Osteocyte (in vitro differentiated cells): Measurements from ENCODE around the gene TENM3. TPM values are rescaled to one million over a fixed set of nuclear protein-coding genes. Genes with fewer than 3 reads are reported as not detected.
"Not testable (repeated sequence)": the region's sequence is repeated elsewhere in the genome, so short reads cannot be mapped to it uniquely, and the experiment has no call there.

Source experiments
- DNase-seq: peaks from one replicate; pipeline ENCODE4 v3.0.0; 2021; ENCODE audit warnings: mixed read lengths; ENCODE audit not compliant: unreplicated experiment; ENCODE audit errors: extremely low spot score
- H3K27ac Mint-ChIP-seq: one replicate; pipeline ENCODE4 v1.8.0; 2021; ENCODE audit warnings: mild to moderate bottlenecking, mixed read lengths; ENCODE audit not compliant: unreplicated experiment
- H3K27me3 Mint-ChIP-seq: one replicate; pipeline ENCODE4 v1.8.0; 2021; ENCODE audit warnings: mixed read lengths; ENCODE audit not compliant: unreplicated experiment
- H3K36me3 Mint-ChIP-seq: one replicate; pipeline ENCODE4 v1.8.0; 2021; ENCODE audit warnings: mixed read lengths; ENCODE audit not compliant: unreplicated experiment
- H3K4me1 Mint-ChIP-seq: one replicate; pipeline ENCODE4 v1.8.0; 2021; ENCODE audit warnings: mixed read lengths; ENCODE audit not compliant: unreplicated experiment
- H3K4me3 Mint-ChIP-seq: one replicate; pipeline ENCODE4 v1.8.0; 2021; ENCODE audit warnings: mild to moderate bottlenecking, moderate library complexity, mixed read lengths; ENCODE audit not compliant: unreplicated experiment
- H3K9me3 Mint-ChIP-seq: one replicate; pipeline ENCODE4 v1.8.0; 2021; ENCODE audit warnings: mixed read lengths; ENCODE audit not compliant: unreplicated experiment
- total RNA-seq: library from RNA; stranded (reverse); gene quantifications from 2 replicates; pipeline ENCODE4 v1.2.1, GENCODE V29; 2021
- TF ChIP-seq, protein P1 (sequence below): fragments of 200-600 bp; sonication (generic); IDR thresholded peaks from 2 replicates; pipeline ENCODE4 v1.5.0; 2021; ENCODE audit warnings: antibody characterized with exemption, mild to moderate bottlenecking, moderate library complexity

Gene TENM3
- total RNA-seq, 1 donor from 2014 or later, result 78.3 TPM

DNA sequence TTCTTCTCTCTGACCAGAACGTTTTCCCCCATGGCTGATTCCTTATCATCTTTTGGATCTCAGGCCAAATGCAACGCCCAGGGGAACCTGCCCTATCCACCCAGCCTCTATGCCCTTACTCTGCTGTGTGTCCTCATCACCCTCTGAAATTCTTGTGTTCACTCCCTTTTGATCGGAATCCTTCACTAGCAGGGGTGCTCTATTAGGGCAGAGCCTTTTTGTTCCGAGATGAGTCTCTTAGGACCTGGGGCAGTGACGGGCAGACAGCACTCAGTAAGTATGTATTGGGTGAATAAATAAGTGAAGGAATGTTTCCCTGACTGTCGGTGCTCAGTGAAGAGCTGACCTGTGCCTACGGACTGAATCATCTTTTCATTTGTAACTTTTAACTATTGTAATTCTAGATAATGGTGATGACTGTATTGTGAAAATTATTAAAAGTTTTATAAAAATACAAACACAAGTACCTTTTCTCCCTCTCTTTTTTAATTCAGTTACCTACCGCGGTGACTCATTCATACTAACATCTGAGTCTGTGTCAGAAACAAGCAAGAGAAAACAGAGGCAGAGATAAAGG is 4.8 kb upstream of the TENM3 start:
- H3K36me3 Mint-ChIP-seq, result no peaks in the 10 kb centered on the region
- peak overlapping the region; percentile 44 for H3K4me3 Mint-ChIP-seq
- peaks cover 55% of the 10 kb centered on the region for H3K4me1 Mint-ChIP-seq
- peak overlapping the region; percentile 68 for H3K27ac Mint-ChIP-seq
- TF ChIP-seq, protein P1, sequence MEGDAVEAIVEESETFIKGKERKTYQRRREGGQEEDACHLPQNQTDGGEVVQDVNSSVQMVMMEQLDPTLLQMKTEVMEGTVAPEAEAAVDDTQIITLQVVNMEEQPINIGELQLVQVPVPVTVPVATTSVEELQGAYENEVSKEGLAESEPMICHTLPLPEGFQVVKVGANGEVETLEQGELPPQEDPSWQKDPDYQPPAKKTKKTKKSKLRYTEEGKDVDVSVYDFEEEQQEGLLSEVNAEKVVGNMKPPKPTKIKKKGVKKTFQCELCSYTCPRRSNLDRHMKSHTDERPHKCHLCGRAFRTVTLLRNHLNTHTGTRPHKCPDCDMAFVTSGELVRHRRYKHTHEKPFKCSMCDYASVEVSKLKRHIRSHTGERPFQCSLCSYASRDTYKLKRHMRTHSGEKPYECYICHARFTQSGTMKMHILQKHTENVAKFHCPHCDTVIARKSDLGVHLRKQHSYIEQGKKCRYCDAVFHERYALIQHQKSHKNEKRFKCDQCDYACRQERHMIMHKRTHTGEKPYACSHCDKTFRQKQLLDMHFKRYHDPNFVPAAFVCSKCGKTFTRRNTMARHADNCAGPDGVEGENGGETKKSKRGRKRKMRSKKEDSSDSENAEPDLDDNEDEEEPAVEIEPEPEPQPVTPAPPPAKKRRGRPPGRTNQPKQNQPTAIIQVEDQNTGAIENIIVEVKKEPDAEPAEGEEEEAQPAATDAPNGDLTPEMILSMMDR, result no peak
- no peaks in the 10 kb centered on the region for H3K9me3 Mint-ChIP-seq
- no peak for DNase-seq
- no peaks in the 10 kb centered on the region for H3K27me3 Mint-ChIP-seq

DNA sequence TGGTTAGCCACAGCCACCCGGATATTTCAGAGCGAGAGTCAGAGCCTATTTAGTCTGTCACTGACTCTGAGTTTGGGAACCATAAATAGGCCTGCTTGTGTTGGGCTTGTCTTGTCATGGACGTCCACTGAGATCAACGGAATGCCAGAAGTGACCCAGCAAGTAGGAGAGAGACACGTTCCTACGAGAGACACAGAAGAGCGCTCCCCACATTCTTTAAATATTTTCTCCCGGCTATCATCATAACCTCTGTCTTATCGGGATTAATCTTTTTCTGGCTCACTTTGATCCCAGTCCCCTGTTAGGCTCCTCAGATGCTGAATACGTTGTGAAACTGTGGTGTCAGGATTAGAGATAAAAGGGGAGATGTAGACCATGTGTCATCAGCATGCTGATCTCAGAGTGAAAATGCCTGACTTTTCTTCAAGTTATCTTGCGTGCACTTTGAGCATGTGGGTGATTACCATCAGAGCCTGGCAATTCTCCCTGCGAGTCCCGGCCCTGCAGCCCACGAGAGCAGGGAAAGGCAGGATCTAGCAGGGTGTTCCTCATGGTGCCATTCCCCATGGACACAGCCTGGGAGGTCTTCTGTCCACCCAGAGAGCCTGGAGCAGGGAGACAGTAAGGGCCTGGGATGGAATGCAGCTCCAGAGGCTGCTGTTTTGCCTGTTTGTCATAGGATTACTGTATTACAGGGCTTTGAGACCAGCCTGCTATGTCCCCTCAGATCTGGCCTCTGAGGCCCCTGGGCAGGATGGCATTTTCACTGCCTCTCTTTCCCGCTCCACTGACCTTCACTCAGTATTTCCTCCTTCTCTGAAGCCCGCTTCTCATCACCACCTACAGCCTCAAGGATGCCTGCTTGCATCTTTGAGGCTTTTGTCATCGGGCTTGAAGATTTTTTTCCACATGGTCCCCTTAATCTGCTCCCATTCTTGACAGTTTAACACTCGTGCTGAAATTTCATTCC is 2.8 kb upstream of the TENM3 start:
- Mint-ChIP-seq H3K4me3 (no peak overlapping the region), H3K27me3 (no peaks in the 10 kb centered on the region), H3K36me3 (no peaks in the 10 kb centered on the region), H3K9me3 (no peaks in the 10 kb centered on the region), H3K4me1 (peaks cover 53% of the 10 kb centered on the region), H3K27ac (peak overlapping the region; percentile 27)
- TF ChIP-seq, protein P1, result no peak
- no peak for DNase-seq

DNA sequence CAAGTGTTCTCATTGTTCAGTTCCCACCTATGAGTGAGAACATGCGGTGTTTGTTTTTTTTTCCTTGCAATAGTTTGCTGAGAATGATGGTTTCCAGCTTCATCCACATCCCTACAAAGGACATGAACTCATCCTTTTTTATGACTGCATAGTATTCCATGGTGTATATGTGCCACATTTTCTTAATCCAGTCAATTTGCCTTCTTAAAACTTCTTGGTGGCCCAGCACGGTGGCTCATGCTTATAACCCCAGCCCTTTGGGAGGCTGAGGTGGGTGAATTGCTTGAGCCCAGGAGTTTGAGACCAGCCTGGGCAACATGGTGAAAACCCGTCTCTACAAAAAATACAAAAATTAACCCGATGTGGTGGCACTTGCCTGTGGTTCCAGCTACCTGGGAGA is 942 bp upstream of the TENM3 start:
- not testable (repeated sequence) for H3K4me3 Mint-ChIP-seq, H3K27me3 Mint-ChIP-seq, DNase-seq, H3K9me3 Mint-ChIP-seq, H3K36me3 Mint-ChIP-seq, H3K27ac Mint-ChIP-seq
- H3K4me1 Mint-ChIP-seq, result peaks cover 58% of the 10 kb centered on the region

DNA sequence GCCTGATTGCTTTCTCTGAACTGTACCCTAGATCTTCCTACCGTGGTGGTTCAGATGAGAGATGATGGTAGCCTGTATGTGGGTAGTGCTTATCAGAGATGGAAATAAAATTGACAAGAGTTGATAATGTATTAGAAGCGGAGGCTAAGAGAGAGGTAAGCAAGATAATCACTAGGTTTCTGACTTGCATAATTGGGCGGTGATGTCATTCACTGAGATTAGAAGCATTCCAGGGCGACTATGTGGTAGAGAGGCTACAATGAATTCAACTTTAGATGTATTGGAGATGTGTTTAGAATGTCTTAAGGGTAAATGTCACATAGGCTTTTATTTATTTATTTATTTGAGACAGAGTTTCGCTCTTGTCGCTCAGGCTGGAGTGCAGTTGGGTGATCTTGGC is 415 bp upstream of the TENM3 start:
- no peaks in the 10 kb centered on the region for H3K9me3 Mint-ChIP-seq
- H3K4me1 Mint-ChIP-seq, result peaks cover 55% of the 10 kb centered on the region
- DNase-seq, result no peak
- no peaks in the 10 kb centered on the region for H3K27me3 Mint-ChIP-seq
- no peak overlapping the region for H3K27ac Mint-ChIP-seq
- H3K4me3 Mint-ChIP-seq, result no peak overlapping the region
- TF ChIP-seq, protein P1, result no peak
- no peaks in the 10 kb centered on the region for H3K36me3 Mint-ChIP-seq

DNA sequence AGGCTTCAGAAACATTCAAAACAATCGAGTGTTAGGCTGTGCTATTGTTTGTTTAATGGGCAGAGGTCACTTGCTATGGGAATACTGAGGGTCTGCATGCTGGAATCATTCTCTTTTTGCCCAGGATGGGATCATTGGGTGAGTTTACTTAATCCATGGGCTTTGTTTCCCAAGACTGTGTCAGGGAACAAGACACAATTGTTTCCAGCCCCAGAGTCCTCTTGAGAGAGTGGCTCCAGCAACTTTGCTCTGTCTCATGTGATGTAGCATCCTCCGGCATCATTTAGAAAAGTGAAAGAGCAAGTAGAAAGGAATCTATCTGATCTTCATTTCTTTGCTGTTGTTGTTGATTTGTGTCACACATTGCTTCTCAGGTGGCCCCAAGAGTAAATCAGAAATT is 1.8 kb downstream of the TENM3 start:
- Mint-ChIP-seq H3K27ac (peak overlapping the region; percentile 66), H3K4me3 (no peak overlapping the region), H3K4me1 (peaks cover 34% of the 10 kb centered on the region), H3K27me3 (no peaks in the 10 kb centered on the region), H3K9me3 (no peaks in the 10 kb centered on the region), H3K36me3 (peaks cover 2% of the 10 kb centered on the region)
- TF ChIP-seq, protein P1, result no peak
- no peak for DNase-seq
